LNCAP (cell line): ENCODE results near the gene RPS25.

Experiments
- CTCF ChIP-seq: fragments of 450-650 bp; IDR thresholded peaks from 2 replicates; pipeline ENCODE4 v1.5.1; 2017; ENCODE audit warnings: mild to moderate bottlenecking

Gene RPS25

GRCh38 chr11:119016216-119017009, 1.7 kb downstream of the RPS25 start:
- no peak for TF ChIP-seq CTCF

GRCh38 chr11:119015054-119015611, 3.0 kb downstream of the RPS25 start:
- peak; percentile 32; the same call in 1 of the 2 replicates for TF ChIP-seq CTCF

GRCh38 chr11:119014209-119014924, 3.8 kb downstream of the RPS25 start:
- no peak for TF ChIP-seq CTCF

- TF ChIP-seq CTCF: no peak
Measured at GRCh38 chr11:119012629-119013170, 5.4 kb downstream of the RPS25 start.

- TF ChIP-seq CTCF: no peak
Measured at GRCh38 chr11:119011476-119012053, 6.6 kb downstream of the RPS25 start.

- TF ChIP-seq CTCF: no peak
Measured at GRCh38 chr11:119006656-119007055, 11.5 kb downstream of the RPS25 start.

GRCh38 chr11:119000906-119001305, 17.2 kb downstream of the RPS25 start:
- no peak for TF ChIP-seq CTCF
